ENCODE measurements around the gene ATOSB.

Gene ATOSB

DNA sequence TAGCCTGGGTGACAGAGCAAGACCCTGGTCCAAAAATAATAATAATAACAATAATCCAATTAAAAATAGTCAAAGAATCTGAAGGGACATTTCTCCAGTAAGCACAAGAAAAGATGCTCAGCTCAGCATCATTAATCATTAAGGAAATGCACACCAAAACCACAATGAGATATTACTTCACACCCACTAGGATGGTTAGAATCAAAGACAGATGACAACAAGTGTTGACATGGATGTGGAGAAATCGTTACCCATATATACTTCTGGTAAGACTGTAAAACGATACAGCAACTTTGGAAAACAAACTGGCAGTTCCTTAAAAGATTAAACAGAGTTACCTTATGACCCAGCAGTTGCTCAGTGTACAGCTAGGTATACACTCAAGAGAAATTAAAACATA, 30.6 kb downstream of the ATOSB start:
- DNase-seq (ENCODE audit: low read depth), result no peak

DNA sequence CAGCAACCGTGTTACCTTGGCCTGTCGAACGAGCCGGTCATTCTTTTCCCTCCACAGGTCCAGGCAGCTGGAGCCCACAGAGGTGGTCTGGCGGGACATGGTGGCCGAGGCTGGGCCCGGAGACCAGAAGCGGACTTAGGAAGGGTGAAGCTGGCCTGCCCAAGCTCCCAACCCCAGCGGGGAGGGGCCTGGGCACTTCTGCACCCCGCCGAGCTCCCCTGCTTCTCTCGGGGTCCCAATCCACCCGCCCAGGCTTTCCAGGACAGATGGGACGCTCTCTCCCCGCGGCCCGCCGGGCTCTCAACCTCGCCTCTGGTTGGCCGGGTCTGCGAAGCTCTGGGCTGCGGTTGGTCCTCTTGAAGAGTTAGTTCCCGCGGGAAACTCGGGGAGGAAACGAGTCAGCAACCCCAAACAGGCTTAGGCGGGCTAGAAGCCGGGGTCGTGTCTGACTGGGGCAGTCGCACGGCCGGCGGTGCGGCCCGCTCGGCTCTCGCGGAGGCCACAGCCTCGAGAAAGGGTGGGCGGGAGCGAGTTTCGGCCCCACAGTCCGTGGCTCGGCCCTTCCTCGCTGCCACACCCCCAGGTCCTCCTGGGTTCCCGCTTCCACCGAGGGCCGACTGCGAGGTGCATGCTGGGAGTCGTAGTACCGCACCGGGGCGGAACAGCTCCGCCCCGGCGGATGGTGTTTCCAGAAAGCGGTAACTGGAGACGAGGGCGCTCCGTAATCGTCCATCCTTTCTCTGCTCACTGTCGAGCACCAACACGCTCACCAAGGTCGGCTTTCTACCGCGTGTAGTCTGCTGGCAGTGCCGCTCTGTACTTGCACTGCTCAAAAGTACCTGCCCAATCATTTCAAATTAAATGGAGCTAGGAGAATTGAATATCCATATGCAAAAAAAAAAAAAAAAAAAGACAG, 36.0 kb downstream of the ATOSB start, which contains the start of gene FANCG:
TSS of gene FANCG (minus strand) at position 517 of the 916 bp plus-strand sequence. CDS start at position 99, 418 bp downstream.
- peak; percentile 88 for DNase-seq (ENCODE audit: low read depth)

DNA sequence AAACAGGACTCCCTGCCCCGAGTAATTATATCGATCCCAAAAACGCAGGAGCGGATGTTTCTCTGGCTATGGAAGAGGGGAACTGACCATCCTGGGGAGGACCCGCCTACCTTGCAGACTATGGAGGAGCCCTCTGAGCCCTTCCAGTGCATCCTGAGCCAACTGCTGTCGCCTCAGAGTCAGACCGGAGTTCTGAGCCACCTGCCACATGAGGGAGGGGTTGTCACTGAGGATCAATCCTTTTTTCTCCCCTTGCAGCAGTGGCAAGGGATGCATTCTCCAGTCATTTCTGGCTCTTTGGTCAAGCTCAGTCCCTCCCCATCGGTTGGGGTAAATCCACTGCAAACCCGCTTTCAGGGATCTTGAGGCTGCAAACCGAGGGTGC, 36.6 kb downstream of the ATOSB start:
- no peak for DNase-seq (ENCODE audit: low read depth)

GRCh38 chr9:35078066-35078465, 37.6 kb downstream of the ATOSB start:
- DNase-seq (ENCODE audit: low read depth), result no peak

DNA sequence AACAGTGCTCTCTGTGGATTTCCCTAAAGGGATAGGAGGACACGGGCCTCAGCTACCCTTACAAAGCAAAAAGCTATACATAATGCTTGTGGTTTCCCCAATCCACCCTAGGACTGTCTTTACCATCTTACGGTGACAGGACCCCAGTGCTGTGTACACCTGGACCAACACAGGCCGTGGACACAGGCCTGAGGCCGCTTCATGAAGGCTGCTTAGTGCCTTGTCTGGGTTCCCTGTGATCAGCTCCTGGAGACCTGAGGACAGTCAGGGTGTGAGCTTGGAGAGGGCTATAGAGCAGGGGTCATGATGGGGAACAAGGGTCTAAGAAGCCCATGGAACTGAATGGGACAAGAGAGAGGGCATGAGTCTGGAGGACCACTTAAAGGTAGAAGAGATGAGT, 38.8 kb downstream of the ATOSB start:
- DNase-seq (ENCODE audit: low read depth), result no peak

DNA sequence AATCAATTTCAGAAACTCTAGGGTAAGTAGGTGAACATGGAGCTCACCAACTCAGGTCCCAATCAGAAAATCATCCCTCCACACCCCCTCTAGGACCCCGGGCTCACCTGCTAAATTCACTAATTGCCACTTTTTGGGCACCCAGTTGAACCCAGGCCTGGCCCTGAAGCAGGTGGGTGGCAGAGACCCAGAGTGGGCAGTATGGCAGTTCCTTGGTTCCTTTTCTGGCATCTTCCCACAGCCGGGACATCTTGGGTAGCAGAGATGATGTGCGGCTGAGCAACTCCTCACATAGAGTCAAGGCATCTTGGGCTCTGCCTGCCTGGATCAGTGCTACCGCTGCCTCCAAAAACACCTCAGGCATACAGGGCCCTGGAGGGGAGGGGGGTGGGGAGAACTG, 40.3 kb downstream of the ATOSB start:
- no peak for DNase-seq (ENCODE audit: low read depth)

GRCh38 chr9:35074791-35075190, 40.9 kb downstream of the ATOSB start:
- DNase-seq (ENCODE audit: low read depth), result no peak

GRCh38 chr9:35074141-35074540, 41.5 kb downstream of the ATOSB start:
- DNase-seq (ENCODE audit: low read depth), result no peak

DNA sequence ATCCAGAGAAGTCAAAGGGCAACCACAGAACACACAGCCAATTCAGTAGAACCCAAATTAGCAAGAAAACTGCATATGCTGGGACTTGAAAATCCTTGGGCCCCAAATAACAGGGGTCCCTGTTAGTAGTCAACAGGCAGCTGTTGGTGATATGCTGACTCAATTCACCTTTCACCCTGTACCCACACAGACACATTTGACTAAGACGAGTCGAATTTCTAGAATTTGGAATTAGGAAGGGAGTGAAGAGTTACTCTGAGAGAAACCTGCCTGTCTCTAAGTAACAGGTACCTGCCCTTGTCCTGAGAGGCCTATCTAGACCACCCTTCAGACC, 42.4 kb downstream of the ATOSB start:
- DNase-seq (ENCODE audit: low read depth), result no peak

GRCh38 chr9:35072461-35073278, 43.0 kb downstream of the ATOSB start, which contains the start of gene VCP:
Gene VCP (minus strand): TSS chr9:35072625. CDS start chr9:35072353, 272 bp downstream.
- peak; percentile 99 for DNase-seq (ENCODE audit: low read depth)

DNA sequence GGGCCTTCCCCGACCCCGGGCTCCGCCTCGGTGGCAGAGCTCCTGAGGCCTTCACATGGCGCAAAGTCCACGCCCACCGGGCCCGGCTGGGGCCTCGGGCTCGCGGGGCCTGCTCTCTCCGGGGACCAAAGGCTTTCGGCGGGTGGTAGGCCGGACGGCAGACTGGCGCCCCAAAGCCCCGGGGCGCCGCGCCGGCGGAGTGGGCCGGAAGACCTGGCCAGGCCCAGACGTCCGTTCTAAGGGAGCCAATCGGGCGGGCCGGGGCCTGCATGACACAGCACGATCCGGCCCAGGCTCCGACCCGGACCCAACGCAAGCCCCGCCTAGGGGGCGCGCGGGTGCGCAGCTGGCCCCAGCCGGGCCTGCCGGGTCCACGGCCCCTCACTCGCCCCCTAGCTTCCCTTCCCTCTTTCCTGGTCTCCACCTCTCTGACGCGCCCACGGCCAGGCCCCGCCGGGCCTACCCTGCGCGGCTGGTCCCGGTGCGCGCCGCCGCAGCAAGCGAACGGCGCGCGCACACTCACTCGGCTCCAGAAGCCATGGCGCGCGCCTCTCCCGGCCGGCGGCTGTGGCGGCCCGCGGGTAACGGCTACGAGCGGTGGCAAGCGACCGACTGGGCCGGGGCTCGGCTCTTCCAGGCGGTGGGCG, 43.7 kb downstream of the ATOSB start:
- DNase-seq (ENCODE audit: low read depth), result peak; percentile 82

DNA sequence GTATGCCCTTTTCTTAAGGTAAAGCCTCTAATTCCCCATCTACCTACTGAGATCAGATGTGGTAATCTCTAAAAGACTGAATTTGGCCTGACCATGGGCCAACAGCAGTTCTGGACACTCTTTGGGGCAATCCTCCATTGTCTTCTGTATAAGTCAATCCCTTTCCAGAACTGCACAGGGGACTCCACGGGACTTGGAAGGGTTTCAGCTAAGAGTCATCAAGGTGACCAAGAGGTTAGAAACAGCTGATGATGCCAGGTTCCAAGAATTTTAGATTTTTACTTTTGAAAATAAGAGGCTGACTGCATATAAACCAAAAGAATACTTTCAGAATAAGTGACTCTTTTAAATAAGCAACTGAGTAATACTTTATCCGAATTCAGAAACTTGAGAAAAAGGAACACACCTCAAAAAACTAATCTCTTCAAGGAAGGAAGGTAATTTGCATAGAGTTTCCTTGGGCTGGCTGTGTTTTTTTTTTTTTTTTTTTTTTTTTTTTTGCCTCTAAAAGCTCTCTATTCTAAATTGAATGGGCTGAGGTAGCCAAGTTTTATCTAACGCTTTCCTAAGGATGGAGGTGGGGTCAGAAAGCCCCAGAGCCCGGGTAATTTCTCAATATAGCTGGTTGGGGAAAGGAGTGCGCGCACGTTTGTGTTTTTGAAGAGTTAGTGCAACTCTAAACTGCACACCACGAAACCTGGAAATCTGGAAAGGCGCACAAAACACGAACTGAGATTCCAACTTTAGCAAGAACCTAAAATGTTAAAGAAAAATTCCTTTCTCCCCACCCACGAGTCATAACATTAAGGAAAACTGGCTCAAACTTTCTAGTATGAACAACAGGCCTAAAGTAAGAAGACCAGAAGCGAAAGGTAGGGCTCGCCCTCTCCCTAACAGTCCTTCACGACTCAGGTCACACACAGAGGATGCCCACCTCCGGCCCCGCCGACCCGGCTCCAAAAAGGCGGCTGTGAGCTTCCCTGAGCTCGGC, 44.5 kb downstream of the ATOSB start:
- no peak for DNase-seq (ENCODE audit: low read depth)

- no peak for DNase-seq (ENCODE audit: low read depth)
Measured at GRCh38 chr9:35069020-35069419, 46.6 kb downstream of the ATOSB start.

- no peak for DNase-seq (ENCODE audit: low read depth)
Measured at GRCh38 chr9:35067056-35067455, 48.6 kb downstream of the ATOSB start.

DNA sequence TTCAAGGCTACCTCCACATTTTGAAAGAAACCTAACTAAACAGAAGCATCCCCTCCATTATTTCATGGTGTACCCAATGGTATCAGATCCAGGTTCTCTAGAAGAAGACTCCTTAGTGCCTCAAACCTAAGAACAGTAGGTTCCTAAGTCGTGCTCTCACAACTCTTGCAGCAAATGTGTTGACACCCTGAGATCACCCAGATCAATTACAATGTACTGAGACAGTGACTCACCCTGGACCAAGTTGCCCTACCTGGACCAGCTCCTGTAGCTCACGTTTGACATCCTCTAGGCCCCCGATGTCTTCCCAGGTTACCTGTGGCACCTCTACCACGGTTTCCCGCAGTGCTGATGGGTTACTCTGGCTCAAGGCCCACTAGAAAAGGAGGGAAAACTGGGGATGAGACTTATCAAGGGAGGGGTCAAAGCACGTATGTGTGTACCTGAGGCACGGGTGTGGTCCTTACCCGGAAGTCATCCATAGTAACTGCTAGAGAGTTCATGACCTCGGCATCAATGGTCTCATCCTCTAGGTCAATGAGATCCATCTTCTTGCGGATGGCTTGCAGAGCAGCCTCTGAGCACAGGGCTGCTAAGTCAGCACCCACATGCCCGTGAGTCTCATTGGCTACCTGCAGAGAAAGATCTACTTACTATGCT, 55.0 kb downstream of the ATOSB start:
- DNase-seq (ENCODE audit: low read depth), result no peak

GRCh38 chr9:35059438-35059837, 56.2 kb downstream of the ATOSB start:
- no peak for DNase-seq (ENCODE audit: low read depth)

- DNase-seq (ENCODE audit: low read depth), result no peak
Measured at GRCh38 chr9:35057271-35057620, 58.4 kb downstream of the ATOSB start.

- DNase-seq (ENCODE audit: low read depth), result no peak
Measured at GRCh38 chr9:35056571-35057270, 58.9 kb downstream of the ATOSB start.

GRCh38 chr9:35054871-35055644, 60.6 kb downstream of the ATOSB start:
- no peak for DNase-seq (ENCODE audit: low read depth)
